ENCODE data around the gene XPR1.

Gene XPR1

DNA sequence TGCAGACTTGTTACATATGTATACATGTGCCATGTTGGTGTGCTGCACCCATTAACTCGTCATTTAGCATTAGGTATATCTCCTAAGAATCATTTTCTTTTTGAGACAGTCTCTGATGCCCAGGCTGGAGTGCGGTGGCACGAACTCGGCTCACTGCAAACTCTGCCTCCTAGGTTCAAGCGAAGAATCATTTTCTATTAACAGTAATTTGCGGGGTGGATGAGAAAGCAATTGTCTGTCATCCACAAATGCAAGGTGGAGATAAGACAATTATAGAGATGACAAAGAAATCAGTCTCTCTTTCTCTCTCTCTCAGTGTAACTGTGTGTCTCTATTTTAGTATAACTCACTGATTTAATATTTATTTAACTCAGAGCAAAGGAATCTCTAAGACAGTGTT lies 149.9 kb downstream of the XPR1 start:
- Histone ChIP-seq H3K4me1 (ENCODE audit: insufficient read depth, low read length, poor library complexity, severe bottlenecking) (no peaks in the 10 kb centered on the region), H3K9me2 (replicated peaks; ENCODE audit: low read depth, low read length) (no peaks in the 10 kb centered on the region), H3K79me2 (ENCODE audit: insufficient read depth, low read length) (no peaks in the 10 kb centered on the region), H2AFZ (ENCODE audit: low read length) (no peak overlapping the region), H3K27me3 (ENCODE audit: insufficient read depth, low read length, poor library complexity, severe bottlenecking) (no peaks in the 10 kb centered on the region), H3K4me3 (ENCODE audit: low read length, poor library complexity, severe bottlenecking) (no peak overlapping the region), H3K4me2 (ENCODE audit: low read depth, low read length, poor library complexity, severe bottlenecking) (no peak overlapping the region), H3F3A (ENCODE audit: low read depth) (no peaks in the 10 kb centered on the region), H3K9ac (ENCODE audit: low read depth, low read length, poor library complexity, severe bottlenecking) (no peak overlapping the region), H3K9me3 (ENCODE audit: insufficient read depth, low read depth, low read length) (no peaks in the 10 kb centered on the region), H4K20me1 (ENCODE audit: insufficient read depth, low read length, poor library complexity, severe bottlenecking) (no peaks in the 10 kb centered on the region), H3K36me3 (ENCODE audit: insufficient read depth, low read length) (no peaks in the 10 kb centered on the region)
- TF ChIP-seq CTCF (conservative IDR thresholded peaks at IDR 0.05; ENCODE audit: low read length) = no peak
- no peak for TF ChIP-seq EZH2phosphoT487 (IDR thresholded peaks at IDR 0.05; ENCODE audit: borderline replicate concordance)

- H3F3A ChIP-seq (ENCODE audit: low read depth) = no peaks in the 10 kb centered on the region
- TF ChIP-seq CTCF (conservative IDR thresholded peaks at IDR 0.05; ENCODE audit: low read length) (no peak), EZH2phosphoT487 (IDR thresholded peaks at IDR 0.05; ENCODE audit: borderline replicate concordance) (no peak)
- no peak overlapping the region for H3K4me2 ChIP-seq (ENCODE audit: low read depth, low read length, poor library complexity, severe bottlenecking)
- no peak overlapping the region for H2AFZ ChIP-seq (ENCODE audit: low read length)
- no peak overlapping the region for H3K9ac ChIP-seq (ENCODE audit: low read depth, low read length, poor library complexity, severe bottlenecking)
- H3K9me3 ChIP-seq (ENCODE audit: insufficient read depth, low read depth, low read length) = no peaks in the 10 kb centered on the region
- no peaks in the 10 kb centered on the region for H3K79me2 ChIP-seq (ENCODE audit: insufficient read depth, low read length)
- no peaks in the 10 kb centered on the region for H3K27me3 ChIP-seq (ENCODE audit: insufficient read depth, low read length, poor library complexity, severe bottlenecking)
- H3K9me2 ChIP-seq (replicated peaks; ENCODE audit: low read depth, low read length) = no peaks in the 10 kb centered on the region
- H3K4me3 ChIP-seq (ENCODE audit: low read length, poor library complexity, severe bottlenecking) = no peak overlapping the region
- H3K4me1 ChIP-seq (ENCODE audit: insufficient read depth, low read length, poor library complexity, severe bottlenecking) = no peaks in the 10 kb centered on the region
- no peaks in the 10 kb centered on the region for H3K36me3 ChIP-seq (ENCODE audit: insufficient read depth, low read length)
- H4K20me1 ChIP-seq (ENCODE audit: insufficient read depth, low read length, poor library complexity, severe bottlenecking) = no peaks in the 10 kb centered on the region
These were observed 153.5 kb downstream of the XPR1 start for GRCh38 chr1:180785291-180785690.

GRCh38 chr1:180785887-180786286 lies 154.1 kb downstream of the XPR1 start:
- H3K4me1 ChIP-seq (ENCODE audit: insufficient read depth, low read length, poor library complexity, severe bottlenecking) = no peaks in the 10 kb centered on the region
- H3K79me2 ChIP-seq (ENCODE audit: insufficient read depth, low read length) = no peaks in the 10 kb centered on the region
- TF ChIP-seq EZH2phosphoT487 (IDR thresholded peaks at IDR 0.05; ENCODE audit: borderline replicate concordance) (no peak), CTCF (conservative IDR thresholded peaks at IDR 0.05; ENCODE audit: low read length) (no peak)
- H3K9me3 ChIP-seq (ENCODE audit: insufficient read depth, low read depth, low read length) = no peaks in the 10 kb centered on the region
- no peaks in the 10 kb centered on the region for H3K9me2 ChIP-seq (replicated peaks; ENCODE audit: low read depth, low read length)
- no peaks in the 10 kb centered on the region for H3K27me3 ChIP-seq (ENCODE audit: insufficient read depth, low read length, poor library complexity, severe bottlenecking)
- no peak overlapping the region for H3K4me2 ChIP-seq (ENCODE audit: low read depth, low read length, poor library complexity, severe bottlenecking)
- H4K20me1 ChIP-seq (ENCODE audit: insufficient read depth, low read length, poor library complexity, severe bottlenecking) = no peaks in the 10 kb centered on the region
- H3K36me3 ChIP-seq (ENCODE audit: insufficient read depth, low read length) = no peaks in the 10 kb centered on the region
- H2AFZ ChIP-seq (ENCODE audit: low read length) = no peak overlapping the region
- no peak overlapping the region for H3K9ac ChIP-seq (ENCODE audit: low read depth, low read length, poor library complexity, severe bottlenecking)
- no peak overlapping the region for H3K4me3 ChIP-seq (ENCODE audit: low read length, poor library complexity, severe bottlenecking)
- no peaks in the 10 kb centered on the region for H3F3A ChIP-seq (ENCODE audit: low read depth)

Measured in Loucy (cell line).